ENCODE measurements around the gene GDPD4.
"Not testable (repeated sequence)": the region's sequence is repeated elsewhere in the genome, so short reads cannot be mapped to it uniquely, and the experiment has no call there.

The GDPD4 gene

DNA sequence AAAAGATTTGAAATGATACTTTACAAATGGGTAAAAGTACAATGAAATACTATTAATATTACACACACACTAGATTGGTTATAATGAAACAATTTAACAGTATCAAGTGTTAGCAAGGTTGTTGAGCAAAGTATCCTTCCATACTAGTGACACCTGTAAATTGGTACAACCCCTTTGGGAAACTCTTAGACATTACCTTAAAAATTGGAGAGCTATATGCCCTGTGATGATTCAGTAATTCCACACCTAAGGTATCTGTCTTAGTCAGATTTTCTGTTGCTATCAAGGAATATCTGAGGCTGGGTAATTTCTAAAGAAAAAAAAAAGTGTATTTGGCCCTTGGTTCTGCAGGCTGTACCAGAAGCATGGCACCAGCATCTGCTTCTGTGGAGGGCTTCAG is 7.4 kb upstream of the GDPD4 start:
- H3K4me3 ChIP-seq (ENCODE audit: low read depth, low read length): no peak overlapping the region
- TF ChIP-seq CTCF (IDR thresholded peaks at IDR 0.05; ENCODE audit: low read depth, low read length) (no peak), POLR2A (IDR thresholded peaks at IDR 0.05; ENCODE audit: extremely low read depth, insufficient read length) (no peak)
- TF ChIP-seq, protein P1, sequence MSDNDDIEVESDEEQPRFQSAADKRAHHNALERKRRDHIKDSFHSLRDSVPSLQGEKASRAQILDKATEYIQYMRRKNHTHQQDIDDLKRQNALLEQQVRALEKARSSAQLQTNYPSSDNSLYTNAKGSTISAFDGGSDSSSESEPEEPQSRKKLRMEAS (IDR thresholded peaks at IDR 0.05; ENCODE audit: low read depth, low read length): no peak
- no peak for DNase-seq (ENCODE audit: low read depth)

DNA sequence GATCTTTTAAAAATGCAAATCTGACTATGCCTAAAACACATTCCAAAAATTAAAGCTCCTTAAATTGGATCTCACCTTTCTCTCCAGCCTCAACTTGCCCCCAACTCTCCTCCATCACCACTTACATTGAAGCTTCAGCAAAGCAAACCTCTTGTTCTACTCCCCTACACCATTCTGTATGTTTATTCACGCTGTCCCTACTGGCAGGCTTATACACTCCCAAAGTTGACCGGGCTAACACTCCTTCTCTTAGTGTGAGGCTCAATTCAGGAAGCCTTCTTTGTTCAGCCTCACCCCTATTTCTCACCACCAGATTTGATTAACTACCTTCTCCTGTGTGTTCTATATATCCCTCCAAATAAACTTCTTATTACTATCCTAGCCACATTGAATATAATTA is 1.8 kb upstream of the GDPD4 start:
- no peak for DNase-seq (ENCODE audit: low read depth)
- TF ChIP-seq CTCF (IDR thresholded peaks at IDR 0.05; ENCODE audit: low read depth, low read length): no peak

DNA sequence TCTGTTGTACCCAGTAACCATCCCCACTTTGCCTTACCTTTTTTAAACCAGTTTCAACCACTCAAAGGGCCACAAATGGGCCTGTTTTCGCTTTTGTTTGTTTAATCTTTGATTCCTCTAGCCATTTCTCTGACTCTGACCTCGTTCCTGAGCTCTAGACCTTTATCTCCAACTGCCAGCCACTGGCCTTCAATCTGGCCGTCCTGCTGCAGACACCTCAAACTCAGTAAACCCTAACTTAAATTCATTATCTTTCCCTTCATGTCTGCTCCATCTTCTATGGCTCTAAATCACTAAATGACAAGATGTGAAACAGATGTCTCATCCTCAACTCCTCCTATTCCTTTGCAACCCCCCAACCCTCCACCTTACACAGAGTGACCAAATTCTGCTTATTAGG is 1.3 kb upstream of the GDPD4 start:
- no peak overlapping the region for H3K4me3 ChIP-seq (ENCODE audit: low read depth, low read length)
- DNase-seq (ENCODE audit: low read depth): no peak
- no peak for TF ChIP-seq POLR2A (IDR thresholded peaks at IDR 0.05; ENCODE audit: extremely low read depth, insufficient read length)
- no peak for TF ChIP-seq MYC (IDR thresholded peaks at IDR 0.05; ENCODE audit: low read depth, low read length)
- TF ChIP-seq CTCF (IDR thresholded peaks at IDR 0.05; ENCODE audit: low read depth, low read length): no peak
- TF ChIP-seq, protein P1 (IDR thresholded peaks at IDR 0.05; ENCODE audit: low read depth, low read length): no peak

More for the DNA sequence above, 1.8 kb upstream of the GDPD4 start:
- H3K4me3 ChIP-seq (ENCODE audit: low read depth, low read length): no peak overlapping the region

GRCh38 chr11:77300695-77301094 is 791 bp downstream of the GDPD4 start:
- no peak for DNase-seq (ENCODE audit: low read depth)
- TF ChIP-seq, protein P1 (IDR thresholded peaks at IDR 0.05; ENCODE audit: low read depth, low read length): no peak
- TF ChIP-seq CTCF (IDR thresholded peaks at IDR 0.05; ENCODE audit: low read depth, low read length) (no peak), POLR2A (IDR thresholded peaks at IDR 0.05; ENCODE audit: extremely low read depth, insufficient read length) (no peak), MYC (IDR thresholded peaks at IDR 0.05; ENCODE audit: low read depth, low read length) (no peak)

DNA sequence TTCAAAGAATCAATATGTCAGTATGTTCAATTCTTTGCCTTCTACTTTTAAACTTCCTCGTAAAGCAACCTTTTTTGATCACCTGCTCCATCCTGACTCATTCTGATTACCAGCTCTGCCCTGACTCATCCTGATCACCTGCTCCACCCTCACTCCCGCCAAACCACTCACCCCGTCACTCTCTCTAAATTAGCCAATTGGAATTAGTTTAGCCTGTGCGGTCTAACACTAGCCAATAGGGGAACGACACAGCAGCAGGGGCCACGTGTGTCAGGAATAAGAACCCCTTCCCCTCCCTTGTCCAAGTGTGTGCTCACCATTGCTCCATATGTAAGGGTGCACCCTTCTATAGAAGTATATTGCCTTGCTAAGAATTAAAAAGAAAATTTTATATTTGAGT is 1.5 kb downstream of the GDPD4 start:
- DNase-seq (ENCODE audit: low read depth); H3K4me3 ChIP-seq (ENCODE audit: low read depth, low read length): not testable (repeated sequence)

More at GRCh38 chr11:77300695-77301094, 791 bp downstream of the GDPD4 start:
- no peak overlapping the region for H3K4me3 ChIP-seq (ENCODE audit: low read depth, low read length)

GRCh38 chr11:77299528-77299993 is 1.9 kb downstream of the GDPD4 start:
- DNase-seq (ENCODE audit: low read depth): no peak
- TF ChIP-seq, protein P1 (IDR thresholded peaks at IDR 0.05; ENCODE audit: low read depth, low read length): no peak
- no peak for TF ChIP-seq MYC (IDR thresholded peaks at IDR 0.05; ENCODE audit: low read depth, low read length)
- TF ChIP-seq POLR2A (IDR thresholded peaks at IDR 0.05; ENCODE audit: extremely low read depth, insufficient read length): no peak
- no peak for TF ChIP-seq CTCF (IDR thresholded peaks at IDR 0.05; ENCODE audit: low read depth, low read length)
- no peak overlapping the region for H3K4me3 ChIP-seq (ENCODE audit: low read depth, low read length)

All from NB4 (cell line).